Mesendoderm (in vitro differentiated cells): ENCODE results near the gene PHF24.

Source experiments
- DNase-seq: peaks from one replicate; pipeline ENCODE4 v3.0.0; 2013
- H2AK5ac ChIP-seq: 2 replicates; pipeline ENCODE4 v1.6.1; 2013; ENCODE audit warnings: low read length, inconsistent platforms
- H2BK120ac ChIP-seq: 2 replicates; pipeline ENCODE4 v1.6.1; 2013; ENCODE audit warnings: low read depth, mild to moderate bottlenecking, low read length, moderate library complexity, mixed read lengths
- H2BK15ac ChIP-seq: replicated peaks from 2 replicates; pipeline ENCODE4 v1.6.1; 2013; ENCODE audit warnings: low read depth, mild to moderate bottlenecking, moderate library complexity
- H2BK5ac ChIP-seq: 2 replicates; pipeline ENCODE4 v1.6.1; 2013; ENCODE audit warnings: low read length, inconsistent platforms
- H3K18ac ChIP-seq: 2 replicates; pipeline ENCODE4 v1.6.1; 2013; ENCODE audit warnings: mild to moderate bottlenecking, low read length, mixed read lengths
- H3K23ac ChIP-seq: one replicate; pipeline ENCODE4 v1.6.1; 2013; ENCODE audit warnings: low read length
- H3K27ac ChIP-seq: 2 replicates; pipeline ENCODE4 v1.5.1; 2013; ENCODE audit warnings: low read depth, mild to moderate bottlenecking, inconsistent platforms, low read length, moderate library complexity
- H3K27me3 ChIP-seq: 2 replicates; pipeline ENCODE4 v1.6.1; 2013; ENCODE audit warnings: low read length, control low read depth, mild to moderate bottlenecking, inconsistent platforms; ENCODE audit not compliant: insufficient read depth, poor library complexity
- H3K36me3 ChIP-seq: 2 replicates; pipeline ENCODE4 v1.6.1; 2013; ENCODE audit warnings: low read length, inconsistent platforms; ENCODE audit not compliant: control insufficient read depth, insufficient read depth
- H3K4ac ChIP-seq: one replicate; pipeline ENCODE4 v1.6.1; 2013; ENCODE audit warnings: low read depth, mild to moderate bottlenecking, low read length, moderate library complexity
- H3K4me1 ChIP-seq: 2 replicates; pipeline ENCODE4 v1.6.1; 2013; ENCODE audit warnings: low read depth, low read length, inconsistent platforms; ENCODE audit not compliant: control insufficient read depth
- H3K4me2 ChIP-seq: 2 replicates; pipeline ENCODE4 v1.6.1; 2013; ENCODE audit warnings: low read length
- H3K4me3 ChIP-seq: 2 replicates; pipeline ENCODE4 v1.5.1; 2013; ENCODE audit warnings: mild to moderate bottlenecking, low read length
- H3K56ac ChIP-seq: one replicate; pipeline ENCODE4 v1.6.1; 2013; ENCODE audit warnings: low read length
- H3K79me1 ChIP-seq: 2 replicates; pipeline ENCODE4 v1.6.1; 2013; ENCODE audit warnings: low read length, inconsistent platforms
- H3K79me2 ChIP-seq: 2 replicates; pipeline ENCODE4 v1.6.1; 2013; ENCODE audit warnings: mild to moderate bottlenecking, low read length; ENCODE audit not compliant: control insufficient read depth, insufficient read depth
- H3K9ac ChIP-seq: 2 replicates; pipeline ENCODE4 v1.6.1; 2013; ENCODE audit warnings: low read length, inconsistent platforms
- H4K5ac ChIP-seq: one replicate; pipeline ENCODE4 v1.6.1; 2013; ENCODE audit warnings: low read length
- H4K8ac ChIP-seq: one replicate; pipeline ENCODE4 v1.6.1; 2013; ENCODE audit warnings: low read depth, mild to moderate bottlenecking, control low read depth, low read length, moderate library complexity
- WGBS: extraction: QIAGEN DNeasy Blood & Tissue Kit; methylation state at CpG from one replicate; pipeline ENCODE4 v1.1.7; 2013; ENCODE audit warnings: low lambda C conversion rate, missing lambda C conversion rate; ENCODE audit not compliant: insufficient coverage; ENCODE audit errors: extremely low coverage; 5-methylcytosine and 5-hydroxymethylcytosine counted together

The PHF24 gene

DNA sequence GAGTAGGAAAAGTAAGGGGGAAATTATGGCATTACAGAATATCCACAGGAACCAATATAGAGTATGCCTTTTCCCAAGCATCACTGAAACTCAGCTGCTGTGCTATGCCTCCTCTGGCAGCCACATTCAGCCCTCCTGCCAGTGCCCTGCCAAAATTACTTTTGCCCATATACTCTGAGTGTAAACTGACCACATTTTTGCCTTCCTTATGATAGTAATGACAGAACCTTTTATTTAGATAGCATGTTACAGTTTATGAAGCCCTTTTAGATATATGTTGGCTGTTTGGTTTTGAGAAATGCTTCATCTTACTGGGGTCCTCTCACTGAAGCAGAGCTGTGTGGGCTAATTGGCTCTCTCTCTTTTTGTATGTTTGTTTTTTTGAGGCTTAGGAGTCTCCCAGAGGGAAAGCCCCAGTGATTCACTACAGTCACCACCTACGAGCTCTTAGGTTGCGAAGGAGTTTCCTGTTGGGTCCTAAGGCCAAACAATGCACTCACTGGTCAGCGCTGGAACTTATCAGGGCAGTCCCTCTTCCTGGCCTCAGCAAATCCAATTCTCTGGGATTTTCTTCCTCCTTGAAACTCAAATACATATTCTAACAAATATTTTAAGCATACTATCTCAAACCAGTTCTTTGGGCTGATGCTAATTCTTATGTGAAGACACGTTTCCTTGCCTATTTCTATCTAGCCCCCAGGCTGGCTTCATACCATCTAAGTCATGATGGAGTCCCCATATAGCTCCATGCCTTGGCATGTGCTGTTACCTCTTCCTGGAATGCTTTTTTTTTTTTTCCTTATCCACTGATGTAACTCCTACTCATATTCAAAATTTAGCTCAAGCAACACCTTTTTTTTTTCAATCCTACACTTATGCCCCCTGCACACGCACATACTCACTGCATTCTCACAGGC is 3.7 kb downstream of the PHF24 start:
- Histone ChIP-seq H3K27me3 (peaks cover 10% of the 10 kb centered on the region), H3K79me2 (no peaks in the 10 kb centered on the region), H3K23ac (no peak overlapping the region), H4K5ac (no peak overlapping the region), H2BK120ac (no peak overlapping the region), H3K4me1 (peaks cover 1% of the 10 kb centered on the region), H3K79me1 (no peaks in the 10 kb centered on the region), H2BK5ac (no peak overlapping the region), H3K36me3 (no peaks in the 10 kb centered on the region), H3K18ac (no peak overlapping the region), H3K4me2 (no peak overlapping the region), H3K4ac (no peak overlapping the region), H3K9ac (no peak overlapping the region), H4K8ac (no peak overlapping the region), H3K4me3 (no peak overlapping the region), H3K27ac (no peak overlapping the region), H3K56ac (no peak overlapping the region), H2BK15ac (no peak overlapping the region), H2AK5ac (no peak overlapping the region)
- DNase-seq, result no peak
- no CpG with 5 or more reads among the region's 5 CpGs for WGBS

DNA sequence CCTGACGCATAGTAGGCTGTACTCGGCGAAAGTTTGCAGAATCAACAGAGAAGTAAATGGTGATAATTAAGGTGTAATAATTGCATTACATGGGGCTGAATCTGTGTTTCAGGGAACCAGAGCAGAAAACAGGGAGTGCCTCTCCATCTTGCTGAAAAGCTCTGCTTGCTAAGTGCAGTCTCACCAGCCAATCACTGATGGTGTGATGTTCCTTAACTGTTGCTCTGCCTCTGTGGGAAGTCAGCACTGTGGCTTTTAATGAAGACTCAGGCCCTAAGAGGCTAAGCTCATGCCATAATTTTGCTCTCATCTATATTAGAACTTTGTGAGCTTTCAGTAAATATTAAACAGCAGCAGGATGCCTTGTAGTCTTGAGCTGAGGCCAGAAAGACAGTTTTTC is 4.5 kb downstream of the PHF24 start:
- H2BK120ac ChIP-seq, result no peak overlapping the region
- H3K23ac ChIP-seq, result no peak overlapping the region
- no peaks in the 10 kb centered on the region for H3K79me1 ChIP-seq
- no peak overlapping the region for H3K18ac ChIP-seq
- H3K4me3 ChIP-seq, result no peak overlapping the region
- no peak overlapping the region for H4K8ac ChIP-seq
- no peak overlapping the region for H3K56ac ChIP-seq
- no peaks in the 10 kb centered on the region for H3K36me3 ChIP-seq
- no peak for DNase-seq
- H3K27ac ChIP-seq, result no peak overlapping the region
- H2AK5ac ChIP-seq, result no peak overlapping the region
- H4K5ac ChIP-seq, result no peak overlapping the region
- H3K4me1 ChIP-seq, result no peaks in the 10 kb centered on the region
- H2BK15ac ChIP-seq, result no peak overlapping the region
- no peak overlapping the region for H3K4me2 ChIP-seq
- no CpG with 5 or more reads among the region's 3 CpGs for WGBS
- peaks cover 7% of the 10 kb centered on the region for H3K27me3 ChIP-seq
- H3K4ac ChIP-seq, result no peak overlapping the region
- H2BK5ac ChIP-seq, result no peak overlapping the region
- H3K9ac ChIP-seq, result no peak overlapping the region
- no peaks in the 10 kb centered on the region for H3K79me2 ChIP-seq

DNA sequence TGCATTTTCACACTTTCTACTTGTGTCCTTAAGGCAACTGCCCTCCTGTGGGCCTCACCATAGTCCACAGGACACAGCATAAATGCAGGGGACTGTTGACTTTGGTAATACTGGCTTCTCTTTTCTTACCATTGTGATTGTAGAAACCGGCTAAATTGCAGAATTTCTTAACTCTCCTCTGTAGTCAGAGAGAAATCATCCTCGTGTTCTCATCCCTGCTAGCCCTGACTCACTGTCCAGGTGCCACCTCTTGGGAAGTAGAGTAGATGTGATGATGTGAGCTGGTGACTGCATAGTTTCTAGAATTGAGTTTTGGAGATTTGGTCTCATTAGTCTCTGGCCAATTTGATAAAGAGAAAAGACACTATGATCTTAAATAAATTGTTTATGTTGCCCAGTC is 5.5 kb downstream of the PHF24 start:
- no peak for DNase-seq
- no peak overlapping the region for H2BK15ac ChIP-seq
- no peak overlapping the region for H3K23ac ChIP-seq
- H3K27me3 ChIP-seq, result peaks cover 4% of the 10 kb centered on the region
- no peak overlapping the region for H3K9ac ChIP-seq
- H2BK5ac ChIP-seq, result no peak overlapping the region
- no peak overlapping the region for H3K4me2 ChIP-seq
- H3K27ac ChIP-seq, result no peak overlapping the region
- no peak overlapping the region for H3K4ac ChIP-seq
- H2AK5ac ChIP-seq, result no peak overlapping the region
- H4K8ac ChIP-seq, result no peak overlapping the region
- no peak overlapping the region for H3K56ac ChIP-seq
- H3K79me2 ChIP-seq, result no peaks in the 10 kb centered on the region
- no peaks in the 10 kb centered on the region for H3K36me3 ChIP-seq
- H4K5ac ChIP-seq, result no peak overlapping the region
- no peak overlapping the region for H2BK120ac ChIP-seq
- H3K79me1 ChIP-seq, result no peaks in the 10 kb centered on the region
- no peaks in the 10 kb centered on the region for H3K4me1 ChIP-seq
- no peak overlapping the region for H3K18ac ChIP-seq
- H3K4me3 ChIP-seq, result no peak overlapping the region
- no CpG with 5 or more reads among the region's 2 CpGs for WGBS

DNA sequence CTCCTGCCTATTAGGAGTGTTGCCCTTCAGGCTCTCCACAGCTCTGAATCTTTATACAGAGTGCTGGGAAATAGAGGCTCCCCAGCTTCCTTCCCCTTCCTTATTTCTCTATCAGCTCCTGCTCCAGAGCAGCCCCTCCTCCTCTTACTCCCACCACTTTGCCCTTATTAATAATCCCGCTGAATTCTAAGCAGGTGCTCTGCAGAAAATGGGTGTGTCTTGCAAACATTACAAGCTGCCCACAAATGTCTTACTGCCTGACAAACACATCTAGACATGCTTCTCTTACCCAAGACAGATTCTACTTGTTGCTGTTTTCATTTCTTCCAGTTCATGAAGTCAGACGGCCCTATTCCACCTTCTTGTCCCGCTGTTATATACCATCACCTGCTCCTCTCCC is 6.4 kb downstream of the PHF24 start:
- no CpG with 5 or more reads among the region's 3 CpGs for WGBS
- H3K18ac ChIP-seq, result no peak overlapping the region
- H3K79me2 ChIP-seq, result no peaks in the 10 kb centered on the region
- no peak overlapping the region for H4K5ac ChIP-seq
- no peak overlapping the region for H3K4me3 ChIP-seq
- no peak overlapping the region for H4K8ac ChIP-seq
- H3K27me3 ChIP-seq, result peaks cover 2% of the 10 kb centered on the region
- H3K36me3 ChIP-seq, result no peaks in the 10 kb centered on the region
- H2BK5ac ChIP-seq, result no peak overlapping the region
- no peaks in the 10 kb centered on the region for H3K79me1 ChIP-seq
- no peak overlapping the region for H3K4ac ChIP-seq
- DNase-seq, result no peak
- H2AK5ac ChIP-seq, result no peak overlapping the region
- H3K4me1 ChIP-seq, result no peaks in the 10 kb centered on the region
- H3K56ac ChIP-seq, result no peak overlapping the region
- no peak overlapping the region for H3K9ac ChIP-seq
- H3K27ac ChIP-seq, result no peak overlapping the region
- no peak overlapping the region for H3K4me2 ChIP-seq
- H2BK120ac ChIP-seq, result no peak overlapping the region
- H2BK15ac ChIP-seq, result no peak overlapping the region
- no peak overlapping the region for H3K23ac ChIP-seq

DNA sequence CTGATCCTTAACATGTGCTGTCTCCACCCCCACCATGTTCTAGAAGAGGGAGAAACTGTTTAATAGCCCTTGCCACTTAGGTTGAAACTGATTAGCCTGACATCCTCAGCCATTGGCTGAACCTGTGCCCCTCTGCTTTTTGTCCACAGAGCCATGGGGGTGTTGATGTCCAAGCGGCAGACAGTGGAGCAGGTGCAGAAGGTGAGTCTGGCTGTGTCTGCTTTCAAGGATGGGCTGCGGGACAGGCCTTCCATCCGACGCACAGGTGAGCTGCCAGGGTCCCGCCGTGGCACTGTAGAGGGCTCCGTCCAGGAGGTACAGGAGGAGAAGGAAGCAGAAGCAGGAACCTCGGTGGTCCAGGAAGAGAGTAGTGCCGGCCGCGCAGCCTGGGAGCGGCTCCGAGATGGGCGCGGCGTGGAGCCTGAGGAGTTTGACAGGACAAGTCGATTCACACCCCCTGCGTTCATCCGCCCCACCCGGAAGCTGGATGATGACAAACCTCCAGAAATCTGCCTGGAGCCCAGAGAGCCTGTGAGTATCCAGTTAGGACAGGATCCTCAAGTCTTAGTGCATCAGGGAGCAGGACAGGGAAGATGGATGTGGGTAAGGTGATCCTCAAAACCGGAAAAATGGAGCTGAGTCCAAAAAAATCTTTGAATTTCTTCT is 13.2 kb downstream of the PHF24 start:
- no peak overlapping the region for H3K4me2 ChIP-seq
- H4K5ac ChIP-seq, result no peak overlapping the region
- H3K27ac ChIP-seq, result no peak overlapping the region
- H3K4ac ChIP-seq, result no peak overlapping the region
- DNase-seq, result no peak
- H3K56ac ChIP-seq, result no peak overlapping the region
- no peak overlapping the region for H2BK15ac ChIP-seq
- H3K4me3 ChIP-seq, result no peak overlapping the region
- H2BK5ac ChIP-seq, result no peak overlapping the region
- no peaks in the 10 kb centered on the region for H3K36me3 ChIP-seq
- H4K8ac ChIP-seq, result no peak overlapping the region
- no peak overlapping the region for H3K23ac ChIP-seq
- WGBS, result no CpG with 5 or more reads among the region's 21 CpGs
- H3K4me1 ChIP-seq, result no peaks in the 10 kb centered on the region
- H3K9ac ChIP-seq, result no peak overlapping the region
- no peaks in the 10 kb centered on the region for H3K79me1 ChIP-seq
- H2AK5ac ChIP-seq, result no peak overlapping the region
- no peaks in the 10 kb centered on the region for H3K79me2 ChIP-seq
- no peak overlapping the region for H3K18ac ChIP-seq
- no peak overlapping the region for H2BK120ac ChIP-seq
- H3K27me3 ChIP-seq, result no peaks in the 10 kb centered on the region
